Stimulated activated naive B cell treated with anti-CD40 and anti-IgM and Interleukin-4, amounts not matched to agents 10 μg/mL and 1 μg/mL and 100 μg/mL, for 72 hours (primary cell): ENCODE results near the gene PCP4L1.
"Not testable (repeated sequence)": the region's sequence is repeated elsewhere in the genome, so short reads cannot be mapped to it uniquely, and the experiment has no call there.

Source experiments
- ATAC-seq, 2 donors: fragments of 150-1000 bp; cut with Tn5 transposase; replicated peaks; 2 replicates each; pipeline ENCODE4 v1.10.0; 2021; ENCODE audit warnings: moderate library complexity in 1 of 2
- DNase-seq: peaks from one replicate; pipeline ENCODE4 v3.0.0; 2021
- H3K27ac Mint-ChIP-seq: one replicate; pipeline ENCODE4 v1.8.0; 2022; ENCODE audit warnings: mild to moderate bottlenecking, mixed read lengths
- H3K27me3 Mint-ChIP-seq, 2 donors: one replicate each; pipeline ENCODE4 v1.8.0; 2022; ENCODE audit warnings: mixed read lengths in 2 of 2
- H3K36me3 Mint-ChIP-seq, 2 donors: one replicate each; pipeline ENCODE4 v1.8.0; 2022; ENCODE audit warnings: mixed read lengths in 2 of 2, mild to moderate bottlenecking in 1 of 2
- H3K4me1 Mint-ChIP-seq, 2 donors: one replicate each; pipeline ENCODE4 v1.8.0; 2022; ENCODE audit warnings: mixed read lengths in 2 of 2, mild to moderate bottlenecking in 1 of 2
- H3K4me3 Mint-ChIP-seq, 2 donors: one replicate each; pipeline ENCODE4 v1.8.0; 2022; ENCODE audit warnings: mild to moderate bottlenecking in 2 of 2, mixed read lengths in 2 of 2, moderate library complexity in 1 of 2
- H3K9me3 Mint-ChIP-seq, 2 donors: one replicate each; pipeline ENCODE4 v1.8.0; 2022; ENCODE audit warnings: mixed read lengths in 2 of 2, mild to moderate bottlenecking in 1 of 2

PCP4L1 gene

DNA sequence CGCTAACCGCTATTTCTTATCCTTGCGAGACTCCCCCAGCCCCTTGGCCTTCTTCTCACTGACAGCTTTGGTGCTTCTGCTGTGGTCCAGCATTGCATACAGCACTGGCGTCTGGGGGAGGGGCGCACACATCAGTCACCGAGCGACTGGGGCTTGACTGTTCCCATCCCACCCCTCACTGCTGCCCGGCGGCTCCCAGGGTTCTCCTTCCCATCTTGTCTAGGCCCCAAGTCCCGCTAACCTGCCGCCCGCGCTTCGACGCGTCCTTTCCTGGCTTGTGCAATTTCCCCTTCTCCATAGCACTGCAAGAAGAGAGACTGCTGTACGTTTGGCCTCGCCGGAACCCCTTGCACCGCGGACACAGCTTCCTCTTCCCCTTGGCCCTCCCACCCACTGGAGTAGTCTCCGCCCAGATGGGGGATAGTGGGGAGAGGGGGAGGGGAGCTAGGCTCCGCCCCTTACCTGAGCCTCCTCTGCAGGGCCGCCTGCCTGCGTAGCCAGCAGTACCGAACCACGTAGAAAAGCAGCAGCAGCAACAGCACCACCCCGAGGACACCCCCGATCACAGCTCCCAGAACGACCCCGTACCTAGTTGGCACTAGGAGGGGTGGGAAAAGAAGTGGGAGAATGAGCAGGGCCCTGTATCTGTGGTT lies 47.4 kb downstream of the PCP4L1 start:
- ATAC-seq (peak; percentile 83 to 92), DNase-seq (peak; percentile 76)
- peaks cover 27 to 47% of the 10 kb centered on the region in 2 donors for H3K4me1 Mint-ChIP-seq
- H3K27ac Mint-ChIP-seq, result peak overlapping the region; percentile 97
- H3K36me3 Mint-ChIP-seq, result peaks cover 0 to 7% of the 10 kb centered on the region in 2 donors
- H3K27me3 Mint-ChIP-seq, result no peaks in the 10 kb centered on the region
- no peaks in the 10 kb centered on the region for H3K9me3 Mint-ChIP-seq
- peak overlapping the region; percentile 94 to 99 for H3K4me3 Mint-ChIP-seq

DNA sequence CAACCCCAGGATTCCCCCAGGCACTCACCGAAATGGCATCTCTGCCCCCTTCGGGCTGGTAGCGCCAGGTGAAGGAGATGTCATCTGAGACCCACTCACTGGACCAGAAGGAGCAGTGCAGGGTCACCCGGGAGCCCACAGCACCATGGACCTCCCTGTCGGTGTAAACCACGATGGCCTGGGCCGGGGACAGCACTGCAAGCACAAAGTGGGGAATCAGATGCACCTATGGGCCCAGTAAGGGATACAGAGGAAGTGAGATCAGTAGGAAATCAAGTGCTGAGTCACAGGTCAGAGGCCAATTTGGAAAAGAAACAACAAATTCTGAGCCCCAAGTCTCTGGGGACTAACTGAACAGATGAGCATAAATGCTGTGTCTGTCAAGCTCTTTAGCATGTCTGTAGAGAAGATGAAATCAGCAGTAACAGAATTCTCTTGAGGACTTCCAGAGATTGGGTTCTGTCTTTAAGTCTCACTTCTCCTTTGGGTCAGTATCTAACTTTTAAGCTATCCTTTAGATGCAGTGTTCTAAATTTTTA lies 48.8 kb downstream of the PCP4L1 start:
- peaks cover 27 to 47% of the 10 kb centered on the region in 2 donors for H3K4me1 Mint-ChIP-seq
- ATAC-seq, result peak; percentile 68 to 76
- no peaks in the 10 kb centered on the region for H3K27me3 Mint-ChIP-seq
- DNase-seq, result peak; percentile 48
- peak overlapping the region; percentile 70 for H3K27ac Mint-ChIP-seq
- H3K9me3 Mint-ChIP-seq, result no peaks in the 10 kb centered on the region
- H3K36me3 Mint-ChIP-seq, result peaks cover 0 to 7% of the 10 kb centered on the region in 2 donors
- peak overlapping the region; percentile 49 to 94 for H3K4me3 Mint-ChIP-seq

DNA sequence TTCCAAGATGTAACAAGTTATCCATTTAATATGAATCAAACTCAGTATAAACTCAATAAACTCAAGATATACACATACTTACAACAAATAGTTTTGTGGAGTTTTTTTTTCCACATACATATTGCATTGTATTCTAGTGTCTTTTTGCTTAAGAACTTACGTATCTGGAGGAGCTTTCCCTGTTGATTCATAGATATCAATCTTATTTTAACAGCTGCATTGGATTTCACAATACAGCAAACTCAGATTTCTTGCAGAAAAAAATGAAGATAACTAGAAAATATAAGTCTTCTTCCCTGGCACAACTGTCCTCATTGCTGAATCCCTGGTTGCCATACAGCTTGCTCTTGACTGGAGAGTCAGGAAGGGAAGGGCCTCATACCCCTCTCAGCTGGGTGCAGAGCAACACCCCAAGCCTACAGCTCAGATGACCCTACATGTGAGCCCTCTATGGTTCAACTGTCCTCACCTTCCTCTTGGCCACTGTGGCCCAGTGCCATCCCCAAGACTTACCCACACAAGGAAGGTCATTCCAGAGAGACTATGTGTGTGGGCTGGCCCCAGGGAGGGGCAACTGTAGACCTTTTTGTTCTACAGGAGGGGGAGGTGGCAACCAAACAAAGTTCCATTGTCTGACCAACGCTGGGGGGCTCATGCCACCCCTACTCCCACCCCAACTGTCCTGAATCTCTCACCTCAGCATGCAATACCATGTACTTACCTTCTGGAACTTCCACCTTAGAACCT lies 49.5 kb downstream of the PCP4L1 start:
- Mint-ChIP-seq H3K9me3 (no peaks in the 10 kb centered on the region), H3K36me3 (peaks cover 0 to 7% of the 10 kb centered on the region in 2 donors), H3K4me1 (peaks cover 29 to 46% of the 10 kb centered on the region in 2 donors), H3K4me3 (no peak overlapping the region), H3K27me3 (no peaks in the 10 kb centered on the region), H3K27ac (peak overlapping the region; percentile 22)
- ATAC-seq (no peak), DNase-seq (no peak)

DNA sequence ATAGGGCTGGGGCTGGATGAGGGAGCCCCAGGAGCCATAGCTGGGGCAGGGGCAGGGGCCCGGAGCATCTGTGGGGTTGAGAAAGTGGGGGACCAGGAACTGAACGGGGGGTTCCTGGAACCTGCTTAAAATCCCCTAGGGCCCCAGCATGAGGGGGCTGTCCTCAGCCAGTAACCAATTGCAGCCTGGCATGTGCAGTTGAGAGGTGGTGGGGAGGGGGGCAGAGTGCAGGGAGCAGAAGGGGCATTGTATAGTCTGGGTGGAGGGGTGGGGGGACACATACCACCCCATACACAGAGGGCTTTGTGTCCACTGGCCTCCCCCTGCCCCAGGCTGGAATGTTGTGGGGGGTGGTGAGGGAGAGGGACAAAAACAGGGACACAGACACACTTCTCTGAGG lies 51.3 kb downstream of the PCP4L1 start, which contains the start of gene MPZ:
Gene MPZ (minus strand): TSS at position 101 of the 400 bp plus-strand sequence. CDS start 63 bp downstream, at position 38.
- Mint-ChIP-seq H3K27ac (no peak within 1 kb of the TSS), H3K36me3 (peaks cover 0 to 4% of the 10 kb centered on the region in 2 donors), H3K27me3 (no peaks in the 10 kb centered on the region), H3K4me3 (no peak within 1 kb of the TSS), H3K9me3 (no peaks in the 10 kb centered on the region), H3K4me1 (peaks cover 31 to 51% of the 10 kb centered on the region in 2 donors)
- no peak for ATAC-seq
- no peak for DNase-seq

DNA sequence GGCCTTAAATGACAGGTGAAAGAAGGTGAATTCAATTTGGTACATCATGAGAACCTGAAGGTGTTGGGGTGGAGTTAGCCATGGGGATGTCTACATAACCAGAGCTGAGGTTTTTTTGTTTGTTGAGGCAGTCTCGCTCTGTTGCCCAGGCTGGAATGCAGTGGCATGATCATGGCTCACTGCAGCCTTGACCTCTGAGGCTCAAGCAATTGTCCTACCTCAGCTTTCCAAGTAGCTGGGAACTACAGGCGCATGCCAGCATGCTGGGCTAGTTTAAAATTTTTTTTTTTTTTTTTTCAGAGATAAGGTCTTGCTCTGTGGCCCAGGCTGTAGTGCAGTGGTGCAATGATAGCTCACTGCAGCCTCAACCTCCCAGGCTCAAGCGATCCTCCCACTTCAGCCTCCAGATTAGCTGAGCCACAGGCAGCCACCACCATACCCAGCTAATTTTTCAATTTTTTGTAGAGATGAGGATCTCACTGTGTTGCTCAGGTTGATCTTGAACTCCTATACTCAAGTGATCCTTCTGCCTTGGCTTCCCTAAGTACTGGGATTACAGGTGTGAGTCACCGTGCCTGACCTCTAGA lies 53.1 kb downstream of the PCP4L1 start:
- Mint-ChIP-seq H3K36me3 (no peaks in the 10 kb centered on the region), H3K27me3 (no peaks in the 10 kb centered on the region), H3K9me3 (no peaks in the 10 kb centered on the region), H3K4me1 (peaks cover 25 to 51% of the 10 kb centered on the region in 2 donors), H3K27ac (no peak overlapping the region), H3K4me3 (no peak overlapping the region)
- no peak for ATAC-seq
- DNase-seq, result no peak

DNA sequence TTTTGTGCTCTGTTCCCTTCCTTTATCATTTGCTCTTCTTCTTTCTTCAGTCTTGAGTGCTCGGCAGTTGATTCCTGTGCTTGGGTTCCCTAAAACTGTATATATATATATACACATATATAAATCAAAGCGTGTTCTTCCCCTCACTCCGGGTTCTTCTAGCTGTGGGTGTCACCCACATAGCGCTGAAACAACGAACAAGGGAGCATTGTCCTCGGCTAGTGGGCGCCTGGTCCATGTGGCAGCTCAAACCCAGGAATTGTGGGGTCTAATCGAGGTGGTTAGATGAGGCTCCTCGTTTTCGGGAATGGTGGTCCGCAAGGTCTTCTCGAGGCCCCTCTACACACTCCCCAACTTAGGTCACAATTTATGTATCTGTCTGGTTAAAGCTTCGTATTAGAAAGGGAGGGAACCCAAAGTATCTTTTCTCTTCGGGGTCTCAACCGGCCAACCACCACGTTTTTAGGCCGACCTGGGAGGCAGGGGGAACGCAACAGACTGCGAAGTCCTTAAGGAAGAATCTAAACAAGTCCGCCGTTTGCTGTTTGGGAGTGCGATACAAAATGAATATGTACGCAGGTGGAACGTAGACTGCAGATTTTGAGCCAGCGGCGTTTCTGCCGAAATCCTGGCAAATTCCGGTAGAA lies 55.1 kb downstream of the PCP4L1 start:
- no peak for DNase-seq
- peak in 1 of 2 donors; percentile 16 for ATAC-seq
- H3K36me3 Mint-ChIP-seq, result peaks cover 0 to 3% of the 10 kb centered on the region in 2 donors
- no peaks in the 10 kb centered on the region for H3K27me3 Mint-ChIP-seq
- no peaks in the 10 kb centered on the region for H3K9me3 Mint-ChIP-seq
- H3K4me1 Mint-ChIP-seq, result peaks cover 14 to 32% of the 10 kb centered on the region in 2 donors
- H3K27ac Mint-ChIP-seq, result peak overlapping the region; percentile 98
- peak overlapping the region; percentile 97 for H3K4me3 Mint-ChIP-seq

DNA sequence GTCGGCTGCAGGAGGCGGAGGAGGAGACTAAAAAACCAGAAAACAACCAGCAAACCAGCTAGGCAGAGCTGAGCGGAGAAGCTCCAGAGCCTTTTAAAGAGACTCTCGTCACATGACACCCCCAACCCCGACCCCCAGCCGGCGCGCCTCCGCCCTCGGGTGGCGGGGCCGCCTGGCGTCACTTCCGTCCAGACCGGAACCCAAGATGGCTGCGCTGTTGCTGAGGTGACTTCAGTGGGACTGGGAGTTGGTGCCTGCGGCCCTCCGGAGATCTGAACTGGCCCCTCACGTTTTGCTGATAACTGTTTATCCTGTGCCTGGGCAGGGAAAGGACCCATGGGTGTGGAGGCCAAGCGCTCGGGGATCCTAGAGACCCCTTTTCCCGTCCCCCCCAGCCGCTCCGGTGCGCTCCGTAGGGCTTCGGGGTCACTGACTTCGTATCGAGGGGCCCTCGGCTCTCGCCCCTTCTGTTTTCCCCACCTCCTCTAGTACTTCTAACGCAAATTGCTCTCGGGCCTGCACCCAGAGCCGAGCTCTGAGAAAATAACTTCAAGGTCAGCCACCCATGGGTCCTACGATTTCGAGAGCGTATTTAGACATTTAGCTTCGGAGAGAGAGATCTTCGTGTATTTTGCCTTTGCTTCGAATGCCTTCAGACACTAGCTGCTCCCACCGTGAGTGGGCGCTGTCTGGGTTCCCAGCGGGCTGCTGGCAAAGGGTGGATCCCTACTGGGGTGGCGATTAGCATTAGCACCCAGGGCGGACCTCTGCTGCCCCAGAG lies 55.8 kb downstream of the PCP4L1 start, which contains the start of gene SDHC:
Gene SDHC (plus strand): TSS at position 181 of the 781 bp plus-strand sequence. CDS start 25 bp downstream, at position 206.
- ATAC-seq (peak; percentile 98 to 99), DNase-seq (peak; percentile 82)
- Mint-ChIP-seq H3K36me3 (peaks cover 0 to 3% of the 10 kb centered on the region in 2 donors), H3K4me3 (peak within 1 kb of the TSS; percentile 97), H3K27ac (peak within 1 kb of the TSS; percentile 98), H3K9me3 (no peaks in the 10 kb centered on the region), H3K4me1 (peaks cover 13 to 30% of the 10 kb centered on the region in 2 donors), H3K27me3 (no peaks in the 10 kb centered on the region)

DNA sequence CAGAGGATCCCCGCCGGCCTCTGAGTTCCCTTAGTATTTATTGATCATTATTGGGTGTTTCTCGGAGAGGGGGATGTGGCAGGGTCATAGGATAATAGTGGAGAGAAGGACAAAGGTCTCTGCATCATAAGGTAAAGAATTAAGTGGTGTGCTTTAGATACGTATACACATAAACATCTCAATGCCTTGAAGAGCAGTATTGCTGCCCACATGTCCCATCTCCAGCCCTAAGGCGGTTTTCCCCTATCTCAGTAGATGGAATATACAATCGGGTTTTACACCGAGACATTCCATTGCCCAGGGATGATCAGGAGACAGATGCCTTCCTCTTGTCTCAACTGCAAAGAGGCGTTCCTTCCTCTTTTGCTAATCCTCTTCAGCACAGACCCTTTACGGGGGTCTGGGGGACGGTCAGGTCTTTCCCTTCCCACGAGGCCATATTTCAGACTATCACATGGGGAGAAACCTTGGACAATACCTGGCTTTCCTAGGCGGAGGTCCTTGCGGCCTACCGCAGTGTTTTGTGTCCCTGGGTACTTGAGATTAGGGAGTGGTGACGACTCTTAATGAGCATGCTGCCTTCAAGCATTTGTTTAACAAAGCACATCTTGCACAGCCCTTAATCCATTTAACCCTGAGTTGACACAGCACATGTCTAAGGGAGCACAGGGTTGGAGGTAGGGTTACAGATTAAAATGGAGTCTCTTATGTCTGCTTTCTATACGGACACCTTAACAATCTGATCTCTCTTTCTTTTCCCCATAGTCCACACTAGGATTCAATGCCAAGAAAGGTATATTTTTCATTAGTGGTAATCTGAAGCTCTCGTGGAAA lies 57.5 kb downstream of the PCP4L1 start:
- H3K36me3 Mint-ChIP-seq, H3K27me3 Mint-ChIP-seq, H3K9me3 Mint-ChIP-seq, DNase-seq, H3K4me3 Mint-ChIP-seq, ATAC-seq, H3K27ac Mint-ChIP-seq: not testable (repeated sequence)
- peaks cover 13 to 30% of the 10 kb centered on the region in 2 donors for H3K4me1 Mint-ChIP-seq

DNA sequence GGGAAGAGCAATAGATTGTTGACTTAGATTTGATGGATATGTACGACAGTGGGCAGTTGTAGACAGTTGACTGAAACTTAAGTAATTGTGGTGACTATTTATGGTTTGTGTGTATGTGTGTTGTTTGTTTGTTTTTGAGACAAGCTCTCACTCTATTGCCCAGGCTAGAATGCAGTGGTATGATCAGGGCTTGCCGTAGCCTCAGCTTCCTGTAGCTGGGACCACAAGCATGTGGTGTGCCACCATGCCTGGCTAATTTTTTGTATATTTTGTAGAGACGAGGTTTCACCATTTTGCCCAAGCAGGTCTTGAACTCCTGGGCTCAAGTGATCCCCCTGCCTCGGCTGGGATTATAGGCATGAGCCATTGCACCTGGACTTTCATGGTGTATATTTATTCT lies 65.5 kb downstream of the PCP4L1 start:
- DNase-seq, result no peak
- ATAC-seq, result no peak
- H3K4me1 Mint-ChIP-seq, result no peaks in the 10 kb centered on the region
- no peaks in the 10 kb centered on the region for H3K27me3 Mint-ChIP-seq
- H3K4me3 Mint-ChIP-seq, result no peak overlapping the region
- H3K27ac Mint-ChIP-seq, result no peak overlapping the region
- H3K36me3 Mint-ChIP-seq, result peaks cover 16 to 24% of the 10 kb centered on the region in 2 donors
- no peaks in the 10 kb centered on the region for H3K9me3 Mint-ChIP-seq

DNA sequence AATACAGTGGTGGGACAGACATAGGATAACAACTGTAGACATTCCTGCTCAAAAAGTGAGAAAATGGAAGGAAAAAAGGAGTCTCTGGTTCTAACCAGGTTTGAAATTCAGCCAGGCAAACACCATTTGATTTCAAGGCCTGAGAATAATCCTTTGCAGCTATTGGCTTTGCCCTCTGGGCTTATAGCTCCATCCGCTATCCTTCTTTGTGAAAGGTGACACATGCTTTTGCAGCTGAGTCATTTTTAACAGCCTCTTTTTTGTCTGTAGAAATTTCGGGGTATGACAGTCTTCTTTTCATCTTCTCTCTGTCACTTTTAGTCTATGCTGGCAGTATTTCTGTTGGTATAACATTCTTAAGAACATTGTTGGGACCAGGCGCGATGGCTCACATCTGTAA lies 71.8 kb downstream of the PCP4L1 start:
- peaks cover 46% of the 10 kb centered on the region in 2 donors for H3K36me3 Mint-ChIP-seq
- peaks cover 0 to 7% of the 10 kb centered on the region in 2 donors for H3K4me1 Mint-ChIP-seq
- H3K4me3 Mint-ChIP-seq, result no peak overlapping the region
- no peaks in the 10 kb centered on the region for H3K9me3 Mint-ChIP-seq
- no peaks in the 10 kb centered on the region for H3K27me3 Mint-ChIP-seq
- ATAC-seq, result no peak
- no peak for DNase-seq
- H3K27ac Mint-ChIP-seq, result no peak overlapping the region

DNA sequence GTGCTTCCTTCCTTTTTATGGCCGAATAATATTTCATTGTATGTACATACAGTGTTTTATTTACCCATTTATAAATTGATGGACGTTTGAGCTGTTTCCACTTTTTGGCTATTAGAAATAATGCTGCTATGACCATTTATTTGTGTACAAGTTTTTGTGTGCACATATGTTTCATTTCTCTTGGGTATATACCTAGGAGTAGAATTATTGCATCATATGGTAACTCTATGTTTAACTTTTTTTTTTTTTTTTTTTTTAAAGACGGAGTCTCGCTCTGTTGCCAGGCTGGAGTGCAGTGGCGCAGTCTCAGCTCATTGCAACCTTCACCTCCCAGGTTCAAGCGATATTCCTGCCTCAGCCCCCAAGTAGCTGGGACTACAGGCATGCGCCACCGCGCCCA lies 74.6 kb downstream of the PCP4L1 start:
- Mint-ChIP-seq H3K9me3 (no peaks in the 10 kb centered on the region), H3K27me3 (no peaks in the 10 kb centered on the region), H3K27ac (no peak overlapping the region), H3K36me3 (peaks cover 45 to 57% of the 10 kb centered on the region in 2 donors), H3K4me3 (no peak overlapping the region), H3K4me1 (peaks cover 0 to 7% of the 10 kb centered on the region in 2 donors)
- DNase-seq, result no peak
- no peak for ATAC-seq
